ENCODE measurements around the gene BRSK2.

The BRSK2 gene

GRCh38 chr11:1504138-1504537 is 114.4 kb downstream of the BRSK2 start:
- TF ChIP-seq ZFP30 (CRISPR knock-in tag; IDR thresholded peaks at IDR 0.05): no peak
- no peak for TF ChIP-seq ARNTL (CRISPR knock-in tag; IDR thresholded peaks at IDR 0.05; ENCODE audit: borderline replicate concordance, low read depth)
- no peak for TF ChIP-seq TSHZ2 (CRISPR knock-in tag; IDR thresholded peaks at IDR 0.05)
- TF ChIP-seq ZNF8 (CRISPR knock-in tag; IDR thresholded peaks at IDR 0.05): no peak
- no peak for TF ChIP-seq ZC3H10 (CRISPR knock-in tag; IDR thresholded peaks at IDR 0.05)
- no peak for TF ChIP-seq GLIS3 (CRISPR knock-in tag; IDR thresholded peaks at IDR 0.05)
- no peak for TF ChIP-seq CSDC2 (CRISPR knock-in tag; IDR thresholded peaks at IDR 0.05)
- no peak for TF ChIP-seq CREB5 (CRISPR knock-in tag; IDR thresholded peaks at IDR 0.05; ENCODE audit: low read depth)
- TF ChIP-seq PATZ1 (CRISPR knock-in tag; IDR thresholded peaks at IDR 0.05; ENCODE audit: borderline replicate concordance): no peak
- TF ChIP-seq TCF4 (CRISPR knock-in tag; IDR thresholded peaks at IDR 0.05; ENCODE audit: borderline replicate concordance): no peak
- TF ChIP-seq OSR1 (CRISPR knock-in tag; IDR thresholded peaks at IDR 0.05): no peak
- no peak for ATAC-seq

- ATAC-seq: no peak
- TF ChIP-seq ZNF565 (CRISPR knock-in tag; conservative IDR thresholded peaks at IDR 0.05; ENCODE audit: low read depth) (no peak), BACH2 (CRISPR knock-in tag; IDR thresholded peaks at IDR 0.05; ENCODE audit: borderline replicate concordance) (no peak), CSDC2 (CRISPR knock-in tag; IDR thresholded peaks at IDR 0.05) (no peak), OSR1 (CRISPR knock-in tag; IDR thresholded peaks at IDR 0.05) (no peak), SNAI2 (CRISPR knock-in tag; IDR thresholded peaks at IDR 0.05) (no peak)
Measured at GRCh38 chr11:1504581-1505290, 115.0 kb downstream of the BRSK2 start.

- TF ChIP-seq GLIS3 (CRISPR knock-in tag; IDR thresholded peaks at IDR 0.05): no peak
- no peak for TF ChIP-seq CSRNP3 (CRISPR knock-in tag; IDR thresholded peaks at IDR 0.05)
- no peak for TF ChIP-seq BACH2 (CRISPR knock-in tag; IDR thresholded peaks at IDR 0.05; ENCODE audit: borderline replicate concordance)
- no peak for TF ChIP-seq CREB5 (CRISPR knock-in tag; IDR thresholded peaks at IDR 0.05; ENCODE audit: low read depth)
- no peak for TF ChIP-seq ZC3H10 (CRISPR knock-in tag; IDR thresholded peaks at IDR 0.05)
- no peak for TF ChIP-seq TSHZ2 (CRISPR knock-in tag; IDR thresholded peaks at IDR 0.05)
- no peak for TF ChIP-seq PATZ1 (CRISPR knock-in tag; IDR thresholded peaks at IDR 0.05; ENCODE audit: borderline replicate concordance)
- no peak for TF ChIP-seq ESRRG (CRISPR knock-in tag; IDR thresholded peaks at IDR 0.05)
- no peak for TF ChIP-seq POU6F1 (CRISPR knock-in tag; IDR thresholded peaks at IDR 0.05; ENCODE audit: borderline replicate concordance, low read depth)
- no peak for TF ChIP-seq TCF4 (CRISPR knock-in tag; IDR thresholded peaks at IDR 0.05; ENCODE audit: borderline replicate concordance)
- no peak for TF ChIP-seq CSDC2 (CRISPR knock-in tag; IDR thresholded peaks at IDR 0.05)
- TF ChIP-seq OSR1 (CRISPR knock-in tag; IDR thresholded peaks at IDR 0.05): no peak
- no peak for TF ChIP-seq ZNF8 (CRISPR knock-in tag; IDR thresholded peaks at IDR 0.05)
- no peak for TF ChIP-seq SNAI2 (CRISPR knock-in tag; IDR thresholded peaks at IDR 0.05)
- TF ChIP-seq ARNTL (CRISPR knock-in tag; IDR thresholded peaks at IDR 0.05; ENCODE audit: borderline replicate concordance, low read depth): no peak
- no peak for ATAC-seq
Measured at GRCh38 chr11:1505480-1505879, 115.7 kb downstream of the BRSK2 start.

All from SK-N-SH treated with all-trans-retinoic acid at 6 μM for 48 hours (cell line).